GM21723 (cell line): ENCODE data around the gene DGLUCY.

Experiments
- ATAC-seq: cut with Tn5 transposase; IDR thresholded peaks from one replicate; pipeline ENCODE4 v1.9.1; 2021; ENCODE audit warnings: mild to moderate bottlenecking, moderate library complexity; ENCODE audit not compliant: unreplicated experiment

Gene DGLUCY

GRCh38 chr14:91273885-91274273, 160.0 kb downstream of the DGLUCY start:
- ATAC-seq = no peak

GRCh38 chr14:91274796-91275195, 160.9 kb downstream of the DGLUCY start:
- ATAC-seq = no peak
